HL-60/S4 (cell line): Measurements from ENCODE around the gene CTSK.
"Not testable (repeated sequence)": the region's sequence is repeated elsewhere in the genome, so short reads cannot be mapped to it uniquely, and the experiment has no call there.

Experiments used
- in situ Hi-C: fragments of 300-500 bp; cut with MboI; formaldehyde crosslinking; loops from 2 replicates; pipeline ENCODE4 v1.14.3; 2022; ENCODE audit warnings: low sequenced_read_pairs

Gene CTSK

DNA sequence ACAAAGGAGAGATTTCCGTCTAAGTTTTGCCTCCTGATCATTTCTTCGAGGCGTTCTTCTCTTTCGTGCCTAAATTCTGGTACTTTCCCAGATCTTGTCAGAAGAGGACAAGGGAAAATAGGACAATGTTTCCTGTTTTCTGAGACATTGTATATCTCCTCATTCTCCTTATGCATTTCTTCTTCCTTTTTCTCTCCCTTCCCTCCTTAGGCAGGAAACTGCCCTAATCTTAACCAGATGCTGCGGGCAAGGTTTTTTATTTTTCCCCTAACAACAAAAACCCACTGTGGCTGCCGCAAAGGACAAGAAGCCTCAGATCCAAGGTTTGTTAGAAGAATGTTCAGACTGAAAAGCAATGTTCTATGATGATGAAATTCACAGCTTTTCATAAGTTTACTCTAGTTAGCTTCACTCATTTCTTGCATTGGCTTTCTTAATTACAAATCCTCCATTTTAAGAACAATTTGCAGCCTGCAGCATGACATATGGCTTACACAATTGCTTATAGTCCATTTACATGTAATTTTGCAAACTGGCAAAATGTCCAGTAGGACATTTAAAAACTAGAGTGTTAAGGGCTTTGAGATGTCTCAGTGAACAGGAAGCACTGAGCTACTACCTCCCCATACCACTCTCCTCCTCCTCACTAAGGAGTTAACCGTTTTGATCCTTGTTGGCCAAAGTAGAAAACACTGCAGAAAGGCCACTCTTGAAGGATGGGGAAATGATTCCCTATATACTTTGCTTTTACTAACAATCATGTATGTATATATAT is 624 bp downstream of the CTSK start:
- in situ Hi-C loops: no loop called here

DNA sequence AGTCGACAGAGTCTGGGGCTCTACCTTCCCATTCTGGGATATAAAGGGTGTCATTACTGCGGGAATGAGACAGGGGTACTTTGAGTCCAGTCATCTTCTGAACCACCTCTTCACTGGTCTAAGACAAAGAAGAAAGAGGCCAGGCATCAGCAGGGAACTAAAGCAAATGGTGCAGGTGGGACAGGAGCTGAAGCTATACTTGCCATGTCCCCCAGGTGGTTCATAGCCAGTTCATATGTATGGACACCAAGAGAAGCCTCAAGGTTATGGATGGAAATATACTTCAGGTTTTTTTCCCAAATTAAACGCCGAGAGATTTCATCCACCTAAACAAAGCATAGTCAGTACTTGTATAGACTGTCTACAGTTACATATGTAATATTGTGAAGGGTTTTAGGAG is 2.2 kb downstream of the CTSK start:
- in situ Hi-C loops: no loop called here

DNA sequence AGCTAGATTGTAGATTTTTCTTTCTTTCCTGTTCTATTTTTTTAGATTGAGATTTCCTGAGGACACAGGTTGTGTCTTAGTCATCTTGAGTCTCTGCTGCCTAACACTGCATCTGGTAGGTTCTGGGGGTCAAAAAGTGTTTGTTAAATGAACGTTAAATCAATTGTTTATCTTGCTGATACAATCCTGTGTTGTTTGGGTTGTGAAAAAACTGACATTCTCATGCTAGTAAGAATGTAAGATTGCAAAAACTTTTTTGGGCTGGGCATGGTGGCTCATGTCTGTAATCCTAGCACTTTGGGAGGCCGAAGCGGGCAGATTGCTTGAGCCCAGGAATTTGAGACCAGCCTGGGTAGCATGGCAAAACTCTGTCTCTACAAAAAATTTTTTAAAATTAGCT is 3.4 kb downstream of the CTSK start:
- in situ Hi-C loops: no loop called here

DNA sequence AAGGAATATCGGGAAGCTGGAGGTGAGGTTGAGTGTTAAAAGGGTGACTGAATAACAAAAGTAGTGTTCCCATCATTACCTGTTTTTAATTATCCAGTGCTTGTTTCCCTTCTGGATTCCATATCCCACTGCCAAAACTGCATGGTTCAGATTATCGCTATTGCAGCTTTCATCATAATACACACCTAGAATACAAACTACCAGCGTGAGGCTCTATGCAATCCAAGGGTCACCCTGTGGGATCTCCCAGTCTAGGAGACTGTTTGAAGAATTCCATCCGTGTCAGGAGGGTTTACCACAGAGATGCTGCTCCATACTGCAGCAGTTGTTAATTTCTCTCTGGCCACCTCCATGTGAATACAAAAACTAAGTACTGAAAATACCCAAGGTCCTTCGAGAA is 9.0 kb downstream of the CTSK start:
- in situ Hi-C loops: no loop called here

DNA sequence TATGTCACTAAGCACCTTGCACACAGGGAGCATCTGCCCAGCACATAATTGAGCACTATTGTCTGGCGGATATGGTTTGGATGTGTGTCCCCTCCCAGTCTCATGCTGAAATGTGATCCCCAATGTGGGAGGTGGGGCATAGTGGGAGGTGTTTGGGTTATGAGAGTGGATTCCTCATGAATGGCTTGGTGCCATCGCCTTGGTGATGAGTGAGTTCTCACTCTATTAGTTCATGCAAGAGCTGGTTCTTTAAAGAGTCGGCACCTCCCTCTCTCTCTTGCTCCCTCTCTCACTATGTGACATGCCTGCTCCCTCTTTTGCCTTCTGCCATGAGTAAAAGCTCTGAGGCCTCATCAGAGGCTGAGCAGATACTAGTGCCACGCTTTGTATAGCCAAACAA is 9.5 kb downstream of the CTSK start:
- in situ Hi-C loops: no loop called here

DNA sequence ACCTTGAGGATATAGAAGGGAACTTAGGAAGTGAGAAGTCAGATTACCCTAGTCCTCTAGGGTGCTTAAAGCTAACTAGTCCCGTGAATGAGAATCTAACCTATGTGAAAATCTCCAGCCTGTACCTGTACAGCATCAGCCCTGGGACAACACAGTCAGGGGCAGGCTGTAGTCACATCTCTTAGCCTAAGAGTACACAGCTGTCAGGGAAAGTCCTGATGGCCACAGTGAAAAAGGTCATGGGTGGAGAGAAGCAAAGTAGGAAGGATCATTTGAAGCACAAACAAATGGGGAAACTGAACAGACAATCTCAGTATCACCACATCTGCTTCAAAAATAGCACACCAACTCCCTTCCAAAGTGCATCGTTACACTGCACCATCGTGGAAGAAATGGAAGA is 11.7 kb downstream of the CTSK start:
- in situ Hi-C loops: no loop called here

DNA sequence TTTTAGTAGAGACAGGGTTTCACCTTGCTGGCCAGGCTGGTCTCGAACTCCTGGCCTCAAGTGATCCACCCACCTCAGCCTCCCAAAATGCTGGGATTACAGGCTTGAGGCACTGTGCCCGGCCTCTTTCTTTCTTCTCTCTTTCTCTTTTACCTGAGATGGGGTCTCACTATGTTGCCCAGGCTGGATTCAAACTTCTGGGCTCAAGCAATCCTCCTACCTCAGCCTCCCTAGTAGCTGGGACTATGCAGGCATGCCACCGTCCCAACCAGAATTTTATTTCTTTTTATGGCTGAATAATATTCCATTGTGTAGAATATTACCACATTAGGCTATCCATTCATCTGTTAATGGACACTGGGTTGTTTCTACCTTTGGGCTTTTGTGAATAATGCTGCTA is 14.3 kb downstream of the CTSK start:
- in situ Hi-C loops: not testable (repeated sequence)

DNA sequence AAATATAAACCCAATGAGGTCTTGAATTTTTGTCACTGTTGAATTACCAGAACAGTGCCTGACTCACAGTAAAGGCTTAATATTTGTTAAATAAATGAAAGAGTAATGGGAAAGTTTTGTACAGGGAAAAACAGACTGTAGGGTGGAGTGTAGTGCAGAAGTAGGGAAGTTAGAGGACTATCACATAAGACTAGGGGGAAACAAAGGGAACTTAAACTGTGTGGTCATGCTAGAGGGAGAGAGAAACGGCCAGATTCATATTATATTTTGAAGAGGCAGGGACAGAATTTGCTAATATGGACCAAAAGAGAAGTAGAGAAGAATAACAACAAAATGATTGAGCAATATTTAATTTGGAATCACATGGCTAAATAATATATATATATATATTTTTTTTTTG is 14.8 kb downstream of the CTSK start:
- in situ Hi-C loops: no loop called here

DNA sequence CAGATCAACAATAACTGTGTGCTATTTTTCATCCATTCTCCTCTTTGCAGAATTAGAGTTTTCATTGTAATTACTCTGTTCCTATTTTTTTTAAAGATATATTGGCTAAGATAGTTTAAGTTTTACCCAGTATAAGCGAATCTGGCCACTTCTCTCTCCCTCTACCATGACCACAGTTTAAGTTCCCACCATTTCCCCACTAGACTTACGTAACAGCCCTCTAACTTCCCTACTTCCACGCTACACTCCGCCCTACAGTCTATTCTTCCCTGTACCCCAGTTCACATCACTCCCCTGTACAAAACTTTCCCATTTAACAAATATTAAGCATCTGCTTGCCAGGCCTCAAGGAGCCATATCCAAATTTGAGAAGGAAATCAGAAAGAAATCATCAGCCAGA is 16.5 kb downstream of the CTSK start:
- in situ Hi-C loops: no loop called here

DNA sequence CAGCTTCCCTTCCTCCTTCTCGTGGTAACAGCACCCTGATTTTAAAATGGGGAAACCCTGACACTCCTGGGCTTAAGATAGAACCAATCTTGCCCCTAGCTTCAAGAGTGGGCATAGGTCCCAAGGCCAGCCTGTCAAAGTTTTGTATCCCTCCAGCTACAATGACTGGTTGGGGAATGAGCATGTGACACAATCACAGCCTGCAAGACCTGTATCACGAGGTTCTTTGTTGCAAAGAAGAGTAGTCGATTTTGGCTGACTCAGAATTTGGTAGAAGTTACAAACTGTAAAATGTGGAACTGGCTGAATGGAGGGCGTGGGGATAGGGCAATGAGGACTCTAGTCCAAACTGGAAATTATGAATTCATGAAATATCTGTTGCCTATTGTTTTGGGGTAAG is 18.7 kb downstream of the CTSK start:
- in situ Hi-C loops: no loop called here

DNA sequence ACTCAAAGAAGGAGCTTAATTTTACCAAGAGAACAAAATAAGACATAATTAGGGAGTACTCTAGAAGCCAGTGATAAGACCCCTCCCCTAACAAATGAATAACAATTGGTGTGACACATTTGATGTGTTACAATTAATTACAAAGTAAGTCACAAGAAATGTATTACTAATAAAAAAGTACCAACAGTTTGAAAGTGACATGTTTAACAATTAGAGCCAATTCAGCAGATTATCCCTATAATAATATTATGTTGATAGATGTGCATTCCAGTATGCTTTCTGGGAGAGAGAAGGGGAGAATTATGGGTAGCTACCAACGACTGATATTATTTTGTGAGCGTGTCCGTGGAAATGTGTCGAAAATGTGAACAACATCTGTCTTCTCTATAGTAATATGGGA is 19.1 kb downstream of the CTSK start:
- in situ Hi-C loops: no loop called here

DNA sequence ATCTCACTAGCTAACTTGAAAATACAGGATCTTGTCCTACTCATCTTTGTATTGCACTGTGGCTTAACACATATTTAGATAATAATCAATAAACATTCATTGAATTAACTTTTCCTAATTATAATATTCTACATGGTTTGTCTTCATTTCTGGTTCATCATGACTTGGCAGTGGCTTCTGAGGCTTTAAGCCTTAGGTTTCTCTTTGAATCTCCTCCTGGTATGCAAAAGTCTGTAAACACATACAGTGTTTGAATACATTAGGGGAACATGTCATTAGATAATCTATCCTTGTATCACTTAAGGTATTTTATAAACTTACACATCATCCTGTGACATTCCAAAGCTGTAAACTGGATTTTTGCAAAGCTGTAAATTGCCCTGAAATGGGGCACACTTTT is 20.6 kb downstream of the CTSK start:
- in situ Hi-C loops: no loop called here

DNA sequence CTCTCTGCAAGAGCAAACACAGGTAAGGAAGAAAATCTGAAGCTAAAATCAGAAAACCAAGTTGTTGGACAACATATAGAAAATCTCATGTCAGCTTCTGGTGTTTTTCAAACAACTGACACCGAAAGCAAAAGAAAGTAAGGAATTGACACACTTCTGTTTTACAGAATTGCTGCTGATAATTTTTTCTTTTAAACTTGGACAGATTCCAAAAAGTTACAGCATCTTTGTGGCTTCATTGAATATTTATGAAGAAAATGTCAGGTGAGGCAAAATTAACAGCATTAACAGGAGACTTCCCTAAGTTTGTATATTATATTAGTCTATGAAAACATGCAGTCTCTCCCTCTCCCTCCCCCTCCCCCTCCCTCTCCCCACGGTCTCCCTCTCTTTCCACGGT is 27.6 kb downstream of the CTSK start:
- in situ Hi-C loops: no loop called here

DNA sequence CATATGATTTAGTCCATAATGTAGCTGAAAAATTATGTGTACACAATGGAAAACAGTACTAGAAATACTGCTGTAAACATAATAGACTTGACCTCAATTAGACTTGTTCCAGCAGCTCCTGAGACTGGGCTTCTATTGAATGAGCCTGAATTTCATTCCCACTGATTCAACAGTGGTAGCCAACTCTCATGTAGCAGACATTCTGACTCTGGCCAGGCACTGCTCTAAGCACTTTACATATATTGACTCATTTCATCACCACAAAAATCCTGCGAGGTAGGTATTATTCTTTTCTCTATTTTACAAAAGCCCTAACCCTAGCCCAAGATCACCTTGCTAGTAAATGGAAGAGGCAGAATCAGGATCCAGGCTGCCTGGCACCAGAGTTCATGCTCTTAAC is 29.7 kb downstream of the CTSK start:
- in situ Hi-C loops: no loop called here

DNA sequence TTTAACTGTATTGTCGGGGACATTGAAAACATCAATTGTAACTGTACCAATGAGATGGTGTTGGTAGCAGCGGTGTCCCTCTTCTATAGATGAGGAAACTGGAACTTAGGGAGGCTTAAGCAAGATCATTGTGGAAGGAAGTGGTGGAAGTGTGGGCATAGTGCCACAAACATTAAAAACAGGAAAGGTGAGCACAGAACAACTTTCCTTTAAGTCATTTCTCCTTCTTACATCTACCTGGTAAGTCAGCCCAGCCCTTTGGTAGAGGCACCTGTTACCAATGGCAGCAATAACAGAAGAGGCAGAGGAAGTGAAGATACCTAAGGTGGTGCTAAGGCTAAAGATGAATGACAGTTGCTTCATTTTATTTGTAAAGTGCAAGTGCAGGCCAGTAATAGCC is 30.5 kb downstream of the CTSK start:
- in situ Hi-C loops: no loop called here

DNA sequence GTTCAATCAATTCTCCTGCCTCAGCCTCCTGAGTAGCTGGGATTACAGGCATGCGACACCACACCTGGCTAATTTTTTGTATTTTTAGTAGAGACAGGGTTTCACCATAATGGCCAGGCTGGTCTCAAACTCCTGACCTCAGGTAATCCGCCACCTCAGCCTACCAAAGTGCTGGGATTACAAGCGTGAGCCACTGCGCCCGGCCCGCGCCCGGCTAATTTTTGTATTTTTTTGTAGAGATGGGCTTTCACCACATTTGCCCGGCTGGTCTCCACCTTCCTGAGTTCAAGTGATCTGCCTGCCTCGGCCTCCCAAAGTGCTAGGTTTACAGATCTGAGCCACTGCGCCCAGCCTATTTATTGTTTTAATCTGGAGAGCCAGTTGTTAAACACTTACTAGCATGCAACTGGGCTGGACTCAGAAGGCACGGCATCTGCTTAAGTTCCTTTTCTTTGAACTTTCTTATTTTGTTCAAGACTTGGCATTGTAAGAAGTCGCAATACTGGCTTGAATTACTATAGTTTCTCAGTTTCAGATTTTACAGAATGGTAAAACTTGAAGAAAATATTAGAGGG is 32.0 kb downstream of the CTSK start:
- in situ Hi-C loops: not testable (repeated sequence)

DNA sequence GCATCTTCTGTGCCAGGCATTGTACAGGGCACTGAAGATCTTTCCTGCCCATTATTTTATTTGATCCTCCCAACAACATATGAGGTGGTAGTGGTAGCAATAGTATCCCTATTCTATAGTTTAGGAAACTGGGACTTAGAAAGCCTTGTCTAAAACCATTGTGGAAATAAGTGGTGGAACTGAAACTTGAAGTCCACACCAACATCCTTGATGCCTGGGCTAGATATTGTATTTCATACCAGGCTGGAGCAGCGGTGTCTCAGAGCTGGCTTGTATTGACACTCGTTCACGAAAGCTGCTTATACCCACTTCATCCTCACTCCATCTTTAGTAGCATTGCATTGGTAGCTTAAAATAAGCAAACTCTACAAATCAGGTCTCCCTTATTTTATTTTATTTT is 32.8 kb downstream of the CTSK start:
- in situ Hi-C loops: no loop called here

DNA sequence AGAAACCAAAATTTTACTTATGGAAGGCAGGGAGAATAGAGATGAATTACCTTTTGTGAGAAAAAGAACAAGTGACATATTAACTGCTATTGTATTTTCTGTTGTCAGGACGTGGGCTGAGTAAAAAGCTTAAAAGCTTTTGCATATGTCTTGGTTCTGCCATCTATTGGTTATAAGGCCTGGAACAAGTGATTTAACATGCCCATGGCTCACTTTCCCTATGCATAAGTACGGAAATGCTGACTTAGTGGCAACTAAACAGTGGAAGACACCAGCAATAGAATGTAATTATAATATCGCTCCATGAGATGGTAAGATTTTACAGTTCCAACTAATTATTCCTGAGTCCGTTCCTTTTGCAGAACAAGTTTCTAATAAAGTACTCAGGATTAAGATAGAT is 35.7 kb downstream of the CTSK start:
- in situ Hi-C loops: no loop called here

DNA sequence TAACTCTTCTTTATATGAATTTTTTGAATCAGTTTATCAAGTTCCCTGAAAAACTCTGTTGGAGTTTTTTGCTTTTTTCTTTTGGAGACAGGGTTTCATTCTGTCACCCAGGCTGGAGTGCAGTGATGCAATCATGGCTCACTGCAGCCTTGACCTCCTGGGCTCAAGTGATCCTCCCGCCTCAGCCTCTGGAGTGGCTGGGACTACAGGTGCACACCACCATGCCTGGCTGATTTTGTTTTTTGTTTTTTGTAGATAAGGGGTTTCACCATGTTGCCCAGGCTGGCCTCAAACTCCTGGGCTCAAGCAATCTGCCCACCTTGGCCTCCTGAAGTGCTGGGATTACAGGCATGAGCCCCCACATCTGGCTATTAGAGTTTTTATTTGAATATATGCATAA is 40.4 kb downstream of the CTSK start:
- in situ Hi-C loops: not testable (repeated sequence)

DNA sequence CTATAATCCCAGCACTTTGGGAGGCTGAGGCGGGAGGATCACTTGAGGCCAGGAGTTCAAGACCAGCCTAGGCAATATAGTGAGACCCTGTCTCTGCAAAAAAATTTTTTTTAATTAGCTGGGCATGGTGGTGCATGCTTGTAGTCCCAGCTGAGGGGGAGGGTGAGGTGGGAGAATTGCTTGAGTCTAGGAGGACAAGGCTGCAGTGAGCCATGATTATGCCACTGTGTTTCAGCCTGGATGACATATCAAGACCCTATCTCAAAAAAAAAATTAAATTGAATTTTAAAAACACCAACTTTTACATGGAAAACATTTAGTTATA is 42.1 kb downstream of the CTSK start:
- in situ Hi-C loops: not testable (repeated sequence)

DNA sequence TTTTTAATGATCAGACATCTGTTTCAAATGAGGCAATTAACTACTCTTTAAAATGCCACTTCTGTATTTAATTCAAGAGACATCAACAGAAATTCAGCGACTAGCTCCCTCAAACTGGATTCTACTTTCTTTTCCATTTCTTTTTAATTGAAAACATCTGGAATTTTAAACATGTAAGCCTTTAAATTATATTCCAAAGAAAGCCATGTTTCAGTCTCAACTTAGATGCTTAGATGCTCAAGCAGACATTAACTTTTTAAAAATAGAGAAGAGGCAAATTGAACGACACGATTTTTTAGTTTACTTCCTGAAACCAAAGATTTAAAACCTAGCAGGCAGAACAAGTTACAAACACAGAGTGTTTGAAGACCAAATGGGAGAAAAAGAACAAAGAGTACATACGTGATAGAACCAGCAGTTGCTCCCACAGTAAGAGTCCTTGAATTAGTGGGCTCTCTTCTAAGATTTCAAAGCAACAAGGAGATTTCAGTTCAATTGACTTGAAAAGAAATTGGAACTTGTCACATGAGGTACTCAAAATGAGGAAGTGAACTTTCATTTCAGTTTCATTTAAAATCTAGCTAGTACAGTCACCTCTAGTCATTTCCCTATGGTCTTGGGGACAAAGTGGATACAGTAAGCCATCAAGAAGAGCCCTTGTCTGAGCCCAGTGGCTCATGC is 42.6 kb downstream of the CTSK start, which contains the start of gene CTSS:
TSS of gene CTSS (minus strand) at position 483 of the 681 bp plus-strand sequence. CDS start 1,015 bp downstream, outside the sequence.
- in situ Hi-C loops: no loop called here

DNA sequence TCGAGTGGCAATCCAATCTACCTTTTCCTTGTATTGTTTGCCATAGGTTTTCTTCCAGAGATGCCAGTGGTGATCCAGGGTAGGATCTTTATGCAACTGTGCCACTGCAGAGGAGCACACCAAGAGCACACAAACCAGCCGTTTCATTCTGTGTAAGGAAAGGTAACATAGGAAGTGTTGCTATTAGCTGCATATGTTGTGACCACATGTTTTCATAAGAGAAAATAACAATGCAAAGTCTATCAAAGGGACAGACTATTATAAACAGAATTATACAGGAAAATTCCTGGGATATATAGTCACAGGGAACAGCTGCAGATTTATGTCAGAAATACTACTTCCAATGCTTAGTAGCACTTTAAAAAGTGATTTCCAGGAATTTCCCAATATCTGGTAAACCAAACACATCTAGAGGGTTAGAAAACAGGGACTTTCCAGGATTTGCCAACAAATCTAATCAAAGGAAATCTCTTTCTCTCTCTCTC is 43.4 kb downstream of the CTSK start:
- in situ Hi-C loops: no loop called here
